DLD1 (cell line): ENCODE results near the gene RIPPLY1.

ENCODE experiments used
- in situ Hi-C: cut with HindIII; loops from 2 replicates; pipeline ENCODE4 v1.10.0; 2017; ENCODE audit warnings: low sequenced_read_pairs

The RIPPLY1 gene, protein sequence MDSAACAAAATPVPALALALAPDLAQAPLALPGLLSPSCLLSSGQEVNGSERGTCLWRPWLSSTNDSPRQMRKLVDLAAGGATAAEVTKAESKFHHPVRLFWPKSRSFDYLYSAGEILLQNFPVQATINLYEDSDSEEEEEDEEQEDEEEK

DNA sequence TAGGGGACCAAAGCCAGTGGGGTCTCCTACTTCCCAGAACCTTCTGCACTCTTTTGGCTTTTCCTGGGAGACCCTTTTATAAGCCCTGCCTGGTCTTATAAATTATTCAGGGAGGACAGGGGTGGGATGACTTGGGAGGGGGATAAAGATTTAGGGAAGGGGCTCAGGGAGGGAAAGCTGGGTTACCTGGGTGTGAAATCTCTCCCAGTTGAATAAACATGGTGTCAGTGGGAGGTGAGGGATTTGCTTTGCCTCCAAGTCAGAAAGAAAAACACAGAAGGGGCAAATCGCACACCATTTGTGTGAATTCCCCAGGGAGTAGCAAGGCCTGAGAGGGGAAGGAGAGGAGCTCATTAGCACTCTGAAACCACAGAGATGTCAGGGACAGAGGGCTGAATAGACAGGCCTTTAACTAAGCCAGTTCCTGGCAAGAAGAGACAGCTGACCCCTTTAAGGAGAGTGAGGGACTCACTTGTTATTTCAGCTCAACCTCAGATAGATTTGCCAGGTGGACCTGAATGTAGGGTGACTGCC is at the start of gene RIPPLY1:
RIPPLY1 (minus strand) TSS at position 51 of the 534 bp plus-strand sequence. CDS start 54 bp downstream, outside the sequence.
- in situ Hi-C loops = no loop called here

DNA sequence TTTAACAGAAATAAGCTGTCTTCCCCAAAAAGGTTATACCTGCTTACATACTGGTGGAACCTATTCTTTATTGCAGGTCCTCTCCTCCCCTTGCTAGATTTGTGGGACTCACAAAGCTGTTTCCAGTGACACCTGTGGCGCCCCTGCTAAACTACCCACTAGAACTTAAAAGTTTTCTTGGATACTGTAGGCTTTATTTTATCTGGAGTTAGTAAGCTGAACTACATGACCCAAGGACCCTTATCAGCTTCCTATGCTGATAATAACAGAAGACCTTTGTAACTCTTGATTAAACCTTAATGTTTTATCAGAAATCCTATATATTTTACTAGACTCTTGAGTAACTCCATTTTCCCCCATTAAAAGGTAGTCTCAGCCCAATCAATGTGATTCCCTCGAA is 49.4 kb upstream of the RIPPLY1 start:
- in situ Hi-C loops = no loop called here

DNA sequence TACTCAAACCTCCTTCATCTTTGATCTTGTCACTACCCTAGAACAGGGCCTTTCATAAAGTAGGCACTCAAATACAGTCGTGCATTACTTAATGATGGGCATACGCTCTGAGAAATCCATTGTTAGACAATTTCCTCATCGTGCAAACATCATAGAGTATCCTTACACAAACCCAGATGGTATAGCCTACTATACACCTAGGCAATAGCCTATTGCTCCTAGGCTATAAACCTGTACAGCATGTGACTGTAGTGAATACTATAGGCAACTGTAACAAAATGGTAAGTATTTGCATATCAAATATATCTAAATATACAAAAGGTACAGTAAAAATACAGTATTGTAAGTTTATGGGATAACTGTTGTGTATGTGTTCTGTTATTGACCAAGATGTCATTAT is 48.9 kb upstream of the RIPPLY1 start:
- in situ Hi-C loops = no loop called here

DNA sequence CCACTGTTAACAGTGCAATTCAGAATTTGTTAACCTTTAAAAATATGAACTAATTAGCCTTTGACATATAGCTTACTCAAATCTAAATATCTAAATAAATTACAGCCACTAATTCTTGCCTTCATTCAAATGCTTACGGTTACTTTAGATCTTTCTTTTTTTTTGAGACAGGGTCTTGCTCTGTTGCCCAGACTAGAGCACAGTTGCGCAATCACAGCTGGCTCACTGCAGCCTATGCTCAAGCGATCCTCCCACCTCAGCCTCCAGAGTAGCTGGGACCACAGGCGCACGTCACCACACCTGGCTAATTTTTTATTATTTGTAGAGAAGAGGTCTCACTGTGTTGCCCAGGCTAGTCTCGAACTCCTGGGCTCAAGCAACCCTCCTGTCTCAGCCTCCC is 48.1 kb upstream of the RIPPLY1 start:
- in situ Hi-C loops = no loop called here

DNA sequence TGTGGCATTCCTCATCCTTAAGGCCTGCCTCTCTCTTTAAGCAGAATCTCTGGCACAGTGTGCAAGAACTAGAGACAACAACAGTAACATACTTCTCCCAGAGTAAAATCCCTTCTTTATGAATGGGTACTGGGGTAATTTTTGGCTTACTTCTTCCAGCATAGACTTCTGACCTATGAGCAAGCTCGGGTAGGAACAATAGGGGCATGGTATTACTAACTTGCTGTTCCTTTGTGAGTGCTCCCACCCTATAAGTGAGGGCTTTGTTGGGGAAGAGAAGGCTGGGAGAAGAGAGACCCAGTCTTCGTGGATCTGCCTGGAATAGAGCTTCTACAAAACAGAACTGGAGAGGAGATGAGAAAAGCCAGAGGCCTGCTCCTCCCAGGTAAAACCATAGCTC is 47.2 kb upstream of the RIPPLY1 start:
- in situ Hi-C loops = no loop called here

DNA sequence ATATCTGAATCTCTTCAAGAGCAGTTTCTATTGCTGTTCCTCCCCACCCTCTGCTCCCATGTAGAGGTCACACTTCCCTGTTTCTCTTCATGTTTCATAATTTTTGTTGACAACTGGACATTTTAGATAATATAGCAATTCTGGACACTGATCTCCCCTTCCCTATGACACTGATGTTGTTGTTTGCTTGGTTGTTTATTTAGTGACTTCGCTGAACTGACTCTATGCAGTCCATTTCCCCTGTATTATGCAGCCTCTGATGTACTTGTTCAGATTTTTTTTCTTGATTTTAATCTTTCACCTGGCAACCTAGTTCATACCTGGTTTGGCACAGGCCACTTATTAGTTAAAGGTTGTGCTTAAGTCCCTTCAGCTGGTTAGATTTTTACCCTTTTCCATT is 46.2 kb upstream of the RIPPLY1 start:
- in situ Hi-C loops = no loop called here

DNA sequence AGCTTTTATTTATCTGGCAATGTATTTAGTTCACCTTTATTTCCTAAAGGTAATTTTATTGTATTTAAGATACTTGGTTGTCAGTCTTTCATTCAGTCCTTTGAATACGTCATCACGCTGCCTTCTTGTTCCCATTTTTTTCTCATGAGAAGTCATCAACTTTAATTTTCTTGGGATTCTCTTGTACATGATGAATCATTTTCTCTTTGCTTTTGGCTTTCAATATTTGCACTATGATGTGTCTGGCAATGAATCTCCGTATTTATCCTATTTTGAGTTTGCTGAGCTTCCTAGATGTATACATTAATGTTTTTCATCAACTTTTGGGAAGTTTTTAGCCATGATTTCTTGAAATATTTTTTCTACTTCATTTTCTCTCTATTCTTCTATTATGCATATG is 45.5 kb upstream of the RIPPLY1 start:
- in situ Hi-C loops = no loop called here

DNA sequence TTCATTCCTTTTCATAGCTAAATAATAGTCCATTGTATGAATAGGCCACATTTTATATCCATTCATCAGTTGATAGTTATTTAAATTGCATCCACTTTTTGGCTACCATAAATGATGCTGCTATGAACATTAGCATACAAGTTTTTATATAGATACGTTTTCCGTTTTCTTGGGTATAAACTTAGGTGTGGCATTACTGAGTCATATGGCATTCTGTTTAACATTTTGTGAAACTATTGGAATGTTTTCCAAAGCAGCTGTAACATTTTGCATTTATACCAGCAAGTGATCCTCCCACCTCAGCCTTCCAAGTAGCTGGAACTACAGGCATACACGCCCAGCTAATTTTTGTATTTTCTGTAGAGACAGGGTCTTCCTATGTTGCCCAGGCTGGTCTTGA is 43.3 kb upstream of the RIPPLY1 start:
- in situ Hi-C loops = no loop called here

DNA sequence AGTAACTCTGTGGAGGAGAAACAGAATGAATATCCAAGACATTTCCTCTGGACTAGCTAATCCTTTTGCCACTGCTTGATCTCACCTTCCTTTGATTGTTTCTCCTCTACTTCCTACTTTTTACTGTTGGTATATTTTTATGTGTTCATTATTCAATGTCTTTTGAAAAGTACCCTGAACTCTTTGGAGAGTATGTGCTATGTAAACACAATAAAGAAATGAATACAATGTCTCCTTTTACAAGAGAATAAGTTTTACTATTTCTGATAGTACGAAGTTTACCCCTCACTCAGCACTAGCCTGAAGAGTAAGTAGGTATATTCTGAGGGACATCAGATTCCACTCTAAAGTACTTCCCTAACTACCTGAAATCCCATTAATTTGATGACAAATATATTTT is 36.9 kb upstream of the RIPPLY1 start:
- in situ Hi-C loops = no loop called here

DNA sequence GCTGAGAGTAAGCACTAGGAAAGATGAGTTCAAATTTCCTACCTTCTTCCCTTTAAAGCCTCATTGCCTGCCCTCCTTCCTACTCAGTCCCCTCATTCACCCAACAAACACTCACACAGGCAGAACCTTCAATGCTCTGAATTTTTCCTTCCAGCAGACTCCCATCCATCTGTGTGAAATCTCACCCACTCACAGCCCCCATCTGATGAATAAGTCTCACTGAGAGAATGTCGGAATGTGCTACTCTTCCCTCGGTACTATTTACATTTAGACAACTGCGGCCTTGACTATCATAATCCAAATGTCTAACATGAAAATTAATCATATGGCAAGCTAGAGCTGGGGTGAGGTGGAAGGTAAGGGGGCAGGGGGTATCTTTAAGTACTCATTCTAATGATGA is 36.4 kb upstream of the RIPPLY1 start:
- in situ Hi-C loops = no loop called here

DNA sequence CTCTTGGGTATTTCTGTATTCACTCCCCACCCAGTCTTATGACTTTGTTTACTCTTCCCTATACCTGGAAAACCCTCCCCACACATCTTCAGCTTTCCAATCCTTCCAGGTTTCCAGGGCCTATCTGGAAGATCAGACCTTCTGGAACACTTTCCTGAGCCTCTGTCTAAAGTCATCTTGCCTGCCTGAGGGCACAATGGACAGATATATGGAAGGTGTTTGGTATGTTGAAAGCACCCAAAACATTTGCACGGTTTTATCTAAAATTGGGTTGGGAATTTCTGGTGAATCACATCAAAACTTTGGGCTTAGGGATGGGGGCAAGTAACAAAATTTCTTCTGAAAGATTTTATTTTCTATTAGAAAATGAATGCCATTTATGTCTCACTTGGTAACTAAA is 33.1 kb upstream of the RIPPLY1 start:
- in situ Hi-C loops = no loop called here

DNA sequence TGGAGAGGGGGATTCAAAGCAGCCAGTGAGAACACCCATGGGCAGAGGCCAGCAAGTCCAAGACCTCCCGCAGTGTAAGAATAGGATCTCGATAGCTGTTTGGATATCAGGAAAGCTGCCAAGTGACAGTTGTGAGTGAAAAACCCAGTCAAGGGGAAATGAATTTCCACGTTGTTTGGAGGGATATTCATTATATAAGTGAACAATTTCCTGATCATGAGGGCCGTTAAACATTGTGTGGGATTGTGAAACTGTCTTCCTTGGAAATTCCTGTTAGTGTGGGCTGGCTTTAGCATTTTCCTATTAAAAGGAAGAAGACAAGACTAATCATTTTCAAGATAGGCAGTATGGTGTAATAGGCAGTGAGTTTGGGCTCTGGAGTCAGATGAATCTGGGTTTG is 32.0 kb upstream of the RIPPLY1 start:
- in situ Hi-C loops = no loop called here

DNA sequence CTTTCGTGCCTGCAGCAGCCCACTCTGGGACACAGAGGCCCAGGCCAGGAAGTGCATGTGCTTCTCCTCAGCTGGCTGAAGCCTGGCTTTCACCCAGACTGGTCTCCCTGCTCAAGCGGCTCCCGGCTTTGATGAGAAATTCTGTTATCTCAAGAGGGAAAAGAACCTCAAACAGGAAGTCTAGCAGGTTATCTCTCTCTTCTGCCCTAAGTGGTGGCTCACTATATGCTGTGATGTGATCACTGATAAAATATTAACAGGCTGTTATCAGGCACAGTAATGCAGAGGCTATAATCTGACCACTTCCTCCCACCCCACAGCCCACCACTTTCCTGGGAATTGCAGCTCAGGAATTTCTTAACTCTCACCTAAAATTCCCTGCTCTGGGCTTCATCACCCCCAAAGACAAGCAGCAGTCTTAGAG is 30.4 kb upstream of the RIPPLY1 start:
- in situ Hi-C loops = no loop called here

DNA sequence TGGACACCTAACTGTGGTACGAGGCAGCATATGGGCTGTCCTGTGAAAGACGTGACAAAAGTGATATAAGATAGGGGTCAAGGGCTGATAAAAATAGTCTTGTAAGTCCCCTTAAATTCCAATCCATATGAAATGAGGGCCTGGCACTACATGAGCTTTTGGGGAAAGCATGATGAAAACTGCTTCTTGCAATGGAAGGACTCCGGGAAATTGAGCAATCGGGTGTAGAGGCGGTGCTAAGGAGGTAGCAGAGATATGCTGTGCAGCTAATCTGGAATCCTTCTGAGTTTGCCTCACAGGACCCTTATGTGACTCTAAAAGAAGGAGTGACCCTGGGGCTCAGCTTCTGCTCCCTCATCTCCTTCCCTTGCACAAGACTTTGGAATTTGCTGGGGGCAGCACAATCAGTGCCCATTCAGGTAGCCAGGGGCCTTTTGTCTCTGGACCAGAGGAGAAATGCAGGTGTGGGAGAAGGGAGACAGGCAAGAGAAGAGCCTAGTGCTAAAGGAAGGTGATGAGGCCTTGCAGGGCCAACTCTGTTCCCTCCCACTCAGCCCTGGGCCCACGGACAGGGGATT is 29.9 kb upstream of the RIPPLY1 start:
- in situ Hi-C loops = no loop called here

DNA sequence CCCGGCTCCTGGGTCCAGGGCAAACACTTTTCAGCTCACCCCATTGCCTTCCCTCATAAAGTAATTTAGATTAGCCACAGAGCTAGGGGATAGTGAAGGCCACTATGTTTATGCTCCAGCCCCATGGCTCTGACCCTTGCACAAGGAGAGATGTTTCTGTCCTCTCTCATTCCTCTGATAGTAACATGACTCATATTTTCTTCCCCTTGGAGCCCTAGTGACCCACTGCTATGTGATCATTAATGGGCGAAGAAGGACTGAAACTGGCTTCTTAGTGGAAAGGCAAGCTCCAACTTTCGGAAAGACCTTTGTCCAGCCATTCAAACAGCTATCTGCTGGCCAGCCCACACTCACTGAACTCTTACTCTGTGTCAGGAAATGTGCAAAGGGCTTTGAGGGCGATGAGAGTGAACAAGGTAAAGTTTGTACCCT is 29.4 kb upstream of the RIPPLY1 start:
- in situ Hi-C loops = no loop called here

DNA sequence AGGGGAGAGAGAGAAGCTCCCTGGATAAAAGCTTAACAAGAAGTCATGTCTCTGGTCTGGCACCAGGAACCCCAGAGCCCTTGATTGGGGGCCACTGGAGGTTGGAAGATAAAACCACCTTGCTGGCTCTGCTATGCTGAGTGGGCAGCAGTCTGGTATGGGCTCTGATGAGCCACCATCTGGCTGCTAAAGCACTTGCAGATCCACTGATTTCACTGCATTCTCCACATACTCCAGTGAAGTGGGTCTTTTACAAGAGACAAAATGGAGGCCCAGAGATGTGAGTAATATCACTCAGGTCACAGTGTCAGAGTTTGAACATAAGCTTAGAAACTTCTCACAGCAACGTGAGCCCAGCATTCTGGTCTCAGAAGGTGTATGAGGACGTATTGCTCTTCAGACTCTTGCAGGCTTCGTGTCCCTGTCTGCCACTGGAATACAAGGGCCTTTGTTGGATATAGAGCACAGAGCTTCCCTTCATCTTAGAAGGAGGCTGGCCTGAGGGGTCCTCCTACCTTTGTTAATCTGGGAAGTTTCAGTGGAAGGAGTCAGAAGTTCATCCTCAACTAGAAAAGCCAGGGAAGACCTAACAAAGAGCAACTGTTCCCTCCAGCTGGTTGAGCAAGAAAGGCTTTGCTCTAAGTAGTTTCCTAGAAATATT is 28.8 kb upstream of the RIPPLY1 start:
- in situ Hi-C loops = no loop called here

DNA sequence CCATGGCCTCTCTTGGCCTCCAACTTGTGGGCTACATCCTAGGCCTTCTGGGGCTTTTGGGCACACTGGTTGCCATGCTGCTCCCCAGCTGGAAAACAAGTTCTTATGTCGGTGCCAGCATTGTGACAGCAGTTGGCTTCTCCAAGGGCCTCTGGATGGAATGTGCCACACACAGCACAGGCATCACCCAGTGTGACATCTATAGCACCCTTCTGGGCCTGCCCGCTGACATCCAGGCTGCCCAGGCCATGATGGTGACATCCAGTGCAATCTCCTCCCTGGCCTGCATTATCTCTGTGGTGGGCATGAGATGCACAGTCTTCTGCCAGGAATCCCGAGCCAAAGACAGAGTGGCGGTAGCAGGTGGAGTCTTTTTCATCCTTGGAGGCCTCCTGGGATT is 25.1 kb upstream of the RIPPLY1 start:
- in situ Hi-C loops = no loop called here

DNA sequence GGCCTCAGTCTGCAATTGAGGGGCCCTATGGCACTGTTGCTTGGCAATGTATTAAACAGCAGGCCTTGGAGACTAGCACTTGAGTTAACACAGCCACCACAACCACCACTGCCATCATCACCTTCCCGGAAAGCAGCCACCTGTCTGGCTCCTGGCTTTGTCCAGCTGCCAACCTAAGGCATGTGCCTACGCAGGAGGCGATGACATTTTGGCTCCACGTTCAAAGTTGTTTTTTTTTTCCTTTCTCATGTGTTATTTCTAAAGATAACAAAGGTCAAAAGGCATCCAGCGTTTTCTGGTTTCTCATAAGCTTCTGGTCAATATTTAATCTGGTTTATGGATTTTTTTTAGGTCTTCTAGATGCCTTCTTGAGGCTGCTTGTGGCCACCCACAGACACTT is 24.6 kb upstream of the RIPPLY1 start:
- in situ Hi-C loops = no loop called here

DNA sequence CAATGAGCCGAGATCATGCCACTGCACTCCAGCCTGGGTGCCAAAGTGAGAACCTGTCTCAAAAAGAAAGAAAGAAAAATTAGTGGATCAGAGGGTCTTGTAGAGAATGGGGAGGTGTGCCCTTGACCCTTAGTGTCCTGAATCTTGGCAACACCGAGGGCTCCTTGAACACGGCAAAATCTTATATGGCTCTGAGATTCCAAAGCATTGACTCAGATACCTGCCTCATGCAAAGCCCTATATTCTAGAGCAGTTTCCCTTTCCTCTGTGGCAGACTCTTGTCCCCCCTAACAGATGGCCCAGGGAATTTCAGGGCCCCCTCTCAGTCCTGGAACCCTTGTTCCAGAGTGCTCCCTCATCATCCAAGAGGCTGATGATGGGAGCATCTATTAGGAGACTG is 23.9 kb upstream of the RIPPLY1 start:
- in situ Hi-C loops = no loop called here

DNA sequence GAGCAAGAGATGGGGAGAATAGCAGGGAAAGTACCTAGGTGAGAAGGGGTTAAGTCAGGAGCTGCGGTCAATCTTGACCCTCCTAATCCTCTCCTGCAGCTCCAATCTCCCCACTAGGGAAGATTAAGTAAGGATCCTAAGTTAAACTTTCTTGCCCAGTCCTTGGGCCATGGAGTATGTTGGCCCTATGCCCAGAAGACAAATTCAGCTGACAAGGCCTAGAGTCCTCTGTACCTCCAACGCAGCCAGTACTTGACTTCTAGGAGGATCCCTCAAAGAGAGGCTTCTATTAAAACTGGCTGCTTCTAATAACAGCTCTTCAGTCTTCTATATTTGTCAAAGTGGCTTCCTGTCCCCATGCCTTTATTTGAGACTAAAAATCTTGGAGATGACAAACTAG is 18.5 kb upstream of the RIPPLY1 start:
- in situ Hi-C loops = no loop called here

DNA sequence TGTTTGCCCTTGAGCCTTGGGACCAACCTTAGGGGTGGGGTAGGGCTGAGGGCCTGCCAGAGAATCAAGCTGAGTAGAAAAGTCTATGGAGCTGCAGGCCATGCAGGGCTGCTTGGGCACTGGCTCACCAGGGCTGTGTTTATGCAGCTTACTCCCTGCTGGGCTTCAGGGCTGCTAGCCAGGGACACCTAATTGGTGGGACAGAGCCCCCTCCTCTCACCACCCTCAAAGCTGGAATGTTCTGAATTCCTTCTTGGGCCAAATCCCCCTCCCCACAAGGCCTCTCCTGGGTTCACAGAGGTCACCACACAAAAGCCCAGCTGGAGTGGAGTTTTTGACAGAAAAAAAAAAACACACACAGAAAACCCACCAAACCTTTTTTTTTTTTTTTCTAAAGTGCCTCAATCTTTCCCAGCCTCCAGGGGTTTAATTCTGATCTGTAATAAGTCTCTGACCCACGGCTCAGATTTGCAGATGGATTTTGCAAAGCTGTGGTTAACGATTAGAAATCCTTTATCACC is 16.9 kb upstream of the RIPPLY1 start, which contains the start of gene CLDN2:
CLDN2 (plus strand) TSS at position 471 of the 521 bp plus-strand sequence. CDS start 7,827 bp downstream, outside the sequence.
- in situ Hi-C loops = no loop called here
